CD4-positive, alpha-beta T cell treated with Interleukin-2 at 100 ng/mL for 4 hours (primary cell): ENCODE measurements around the gene USP20.
"Not testable (repeated sequence)": the region's sequence is repeated elsewhere in the genome, so short reads cannot be mapped to it uniquely, and the experiment has no call there.

Experiments used
- DNase-seq: peaks from one replicate; pipeline ENCODE4 v3.0.0-alpha.2; 2020; ENCODE audit warnings: low spot score

Gene USP20

GRCh38 chr9:129835128-129835859, at the start of gene USP20, which contains the start of gene C9orf78:
Gene USP20, plus strand, starts transcription at chr9:129835458. Its CDS starts 17,098 bp downstream, at chr9:129852556.
Gene C9orf78, minus strand, starts transcription at chr9:129835275. Its CDS starts 54 bp downstream, at chr9:129835221.
- DNase-seq = peak; percentile 97

GRCh38 chr9:129785866-129786265, 49.4 kb upstream of the USP20 start:
- DNase-seq = no peak

DNA sequence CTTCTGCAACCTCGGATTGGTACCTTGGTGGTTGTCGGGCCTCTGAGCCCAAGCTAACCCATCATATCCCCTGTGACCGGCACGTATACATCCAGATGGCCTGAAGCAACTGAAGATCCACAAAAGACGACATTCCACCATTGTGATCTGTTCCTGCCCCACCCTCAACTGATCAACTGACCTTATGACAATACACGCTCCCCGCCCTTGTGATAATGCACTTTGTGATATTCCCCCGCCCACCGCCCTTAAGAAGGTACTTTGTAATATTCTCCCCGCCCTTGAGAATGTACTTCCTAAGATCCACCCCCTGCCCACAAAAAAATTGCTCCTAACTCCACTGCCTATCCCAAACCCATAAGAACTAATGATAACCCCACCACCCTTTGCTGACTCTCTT, 48.8 kb upstream of the USP20 start:
- DNase-seq = no peak

GRCh38 chr9:129794549-129794948, 40.7 kb upstream of the USP20 start:
- no peak for DNase-seq

DNA sequence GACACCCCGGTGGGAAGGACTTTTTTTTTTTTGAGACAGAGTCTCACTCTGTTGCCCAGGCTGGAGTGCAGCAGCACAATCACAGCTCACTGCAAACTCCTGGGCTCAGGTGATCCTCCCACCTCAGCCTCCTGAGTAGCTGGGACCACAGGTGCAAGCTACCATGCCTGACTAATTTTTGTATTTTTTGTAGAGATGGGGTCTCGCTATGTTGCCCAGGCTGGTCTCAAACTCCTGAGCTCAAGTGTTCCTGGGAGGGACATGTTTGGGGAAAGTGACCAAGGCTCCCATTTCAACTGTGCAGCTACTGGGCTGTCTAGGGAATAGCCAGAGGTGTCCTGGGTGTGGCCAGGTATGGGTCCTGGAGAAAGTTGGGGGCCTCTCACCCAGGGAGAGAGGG, 39.2 kb upstream of the USP20 start:
- DNase-seq = not testable (repeated sequence)

- DNase-seq = no peak
These were observed 36.3 kb upstream of the USP20 start for GRCh38 chr9:129798973-129799372.

GRCh38 chr9:129801504-129801903, 33.8 kb upstream of the USP20 start:
- no peak for DNase-seq

GRCh38 chr9:129802833-129803675, 32.2 kb upstream of the USP20 start, which contains the start of gene TOR1B:
Gene TOR1B, plus strand, starts transcription at chr9:129803184. Its CDS starts 29 bp downstream, at chr9:129803213.
- DNase-seq = peak; percentile 95

DNA sequence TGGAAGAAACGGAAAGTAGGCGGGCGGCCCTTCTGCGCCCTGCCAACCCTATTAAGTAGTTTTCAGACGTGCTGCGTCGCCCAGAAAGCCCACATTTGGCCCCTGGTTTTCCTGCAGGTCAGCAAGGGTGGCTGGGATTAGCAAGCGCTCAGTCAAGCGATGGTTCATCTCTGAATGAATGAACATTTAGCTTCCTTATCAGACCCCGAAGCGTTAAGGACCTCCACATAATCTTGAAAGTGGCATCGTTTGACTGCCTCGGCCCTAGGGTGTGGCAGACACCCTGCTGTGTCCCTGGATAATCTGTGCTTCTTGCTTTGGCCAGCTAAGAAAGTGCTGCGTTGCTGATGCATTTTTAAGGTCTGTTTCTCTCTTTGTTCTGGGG, 31.6 kb upstream of the USP20 start:
- DNase-seq = no peak

DNA sequence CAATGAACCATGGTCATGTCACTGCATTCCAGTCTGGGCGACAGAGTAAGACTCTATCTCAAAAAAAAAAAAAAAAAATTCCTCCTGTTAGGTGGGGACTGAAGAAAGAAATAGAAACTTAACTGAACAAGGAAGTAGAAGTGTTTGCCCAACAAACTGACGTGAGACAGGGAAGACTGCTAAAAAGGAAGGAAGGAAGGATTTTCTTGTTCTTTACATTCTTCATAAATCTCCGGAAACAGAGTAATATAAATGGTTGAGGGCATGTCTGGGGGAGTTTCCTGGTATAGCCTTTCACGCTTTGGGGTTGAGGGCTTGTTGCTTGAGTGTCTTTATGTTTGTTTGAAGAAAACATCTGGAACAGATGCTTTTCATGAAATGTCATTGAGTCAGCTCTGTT, 29.2 kb upstream of the USP20 start:
- no peak for DNase-seq

- no peak for DNase-seq
These were observed 25.9 kb upstream of the USP20 start for GRCh38 chr9:129809346-129809745.

- no peak for DNase-seq
These were observed 25.1 kb upstream of the USP20 start for GRCh38 chr9:129810116-129810515.

DNA sequence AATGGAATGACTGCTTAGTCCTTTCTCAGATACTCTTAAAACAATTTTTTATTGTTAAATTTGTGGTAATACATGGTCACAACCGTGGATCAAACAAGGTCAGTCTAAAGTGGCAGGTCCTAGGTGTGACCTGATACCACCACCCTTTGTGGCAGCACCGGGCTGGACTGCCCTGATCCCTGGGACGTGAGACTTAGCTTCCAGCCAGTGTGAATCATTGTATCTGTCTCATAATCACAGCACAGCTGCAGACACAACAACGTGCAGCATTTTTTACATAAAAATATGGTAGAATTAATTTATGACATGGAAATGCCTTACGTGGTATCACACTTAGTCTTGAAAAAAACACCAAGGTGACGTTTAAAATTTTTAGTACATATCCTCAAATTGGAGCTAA, 24.5 kb upstream of the USP20 start:
- DNase-seq = no peak

- DNase-seq = no peak
These were observed 23.3 kb upstream of the USP20 start for GRCh38 chr9:129811967-129812363.

- no peak for DNase-seq
These were observed 22.9 kb upstream of the USP20 start for GRCh38 chr9:129812385-129812784.

DNA sequence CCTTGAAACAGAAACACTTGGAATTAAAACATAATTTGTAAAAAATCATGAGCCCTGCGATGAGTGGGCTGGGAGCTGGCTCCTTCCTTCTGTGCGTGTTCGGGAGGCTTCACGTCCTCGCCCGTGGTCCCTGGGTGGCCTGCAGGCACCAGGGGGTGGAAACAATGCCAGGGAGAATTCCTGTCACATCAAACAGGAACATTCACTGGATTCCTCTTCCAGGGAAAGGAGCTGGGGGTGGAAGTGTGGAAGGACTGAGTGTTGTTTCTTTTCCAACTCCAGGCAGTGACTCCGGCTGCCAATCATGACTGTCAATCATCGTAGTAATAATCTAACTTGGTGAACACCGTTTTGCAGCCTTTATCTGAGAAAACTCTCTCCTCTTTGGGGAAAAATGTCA, 21.6 kb upstream of the USP20 start:
- DNase-seq = no peak

DNA sequence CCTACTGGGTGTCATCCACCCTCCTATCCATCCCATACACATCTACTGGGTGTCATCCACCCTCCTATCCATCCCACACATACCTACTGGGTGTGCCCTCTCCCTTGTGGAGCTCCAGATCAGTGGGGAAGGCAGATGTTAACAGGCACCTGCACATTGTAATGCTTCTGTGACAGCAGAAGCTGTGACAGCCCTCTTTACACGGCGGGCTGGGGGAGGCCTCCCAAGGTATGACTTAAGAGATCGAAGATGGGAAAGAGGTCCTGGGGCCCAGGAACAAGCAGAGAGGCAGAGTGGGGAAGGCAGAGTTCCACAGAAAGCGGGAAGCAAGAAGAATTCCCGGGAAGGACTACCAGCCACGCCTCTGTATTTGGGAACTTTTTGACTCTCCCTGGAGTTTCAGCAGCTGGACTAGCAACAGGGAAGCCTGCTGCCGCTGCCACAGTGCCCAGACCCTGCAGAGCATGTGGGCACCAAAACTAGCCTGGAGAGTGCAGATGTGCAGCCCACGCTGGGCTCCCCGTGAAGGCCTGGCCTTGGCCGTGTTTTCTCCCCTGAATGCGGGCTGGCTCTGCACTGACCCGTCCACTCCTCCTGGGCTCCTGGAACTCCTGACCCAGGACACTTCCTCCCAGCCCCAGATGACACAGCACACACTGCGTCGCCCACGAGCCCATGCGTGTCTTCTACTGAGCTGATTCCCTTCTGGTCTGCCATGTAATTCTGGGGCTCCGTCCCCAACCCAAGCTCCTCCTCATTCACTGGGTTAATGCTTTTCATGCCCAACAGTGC, 20.6 kb upstream of the USP20 start:
- no peak for DNase-seq

DNA sequence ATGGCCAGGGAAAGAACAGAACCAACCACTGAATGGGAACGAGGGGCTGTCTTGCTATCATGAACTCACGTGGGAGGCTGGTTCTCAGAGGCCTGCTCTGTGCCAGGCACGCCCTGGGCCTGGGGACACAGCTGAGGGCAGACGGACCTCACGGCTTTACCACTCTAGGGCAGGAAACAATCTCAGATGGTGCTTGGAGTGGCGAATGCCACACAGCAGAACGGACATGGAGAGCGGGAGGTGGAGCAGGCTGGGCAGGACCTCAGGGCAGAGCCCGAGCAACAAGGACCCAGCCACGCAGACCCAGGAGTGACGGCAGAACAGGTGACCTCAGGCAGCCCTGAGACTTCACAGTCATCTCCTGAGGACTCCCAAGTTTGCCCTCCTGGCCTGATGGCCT, 20.0 kb upstream of the USP20 start:
- DNase-seq = no peak

- no peak for DNase-seq
These were observed 18.5 kb upstream of the USP20 start for GRCh38 chr9:129816501-129817435.

- DNase-seq = no peak
These were observed 12.2 kb upstream of the USP20 start for GRCh38 chr9:129822898-129823541.

DNA sequence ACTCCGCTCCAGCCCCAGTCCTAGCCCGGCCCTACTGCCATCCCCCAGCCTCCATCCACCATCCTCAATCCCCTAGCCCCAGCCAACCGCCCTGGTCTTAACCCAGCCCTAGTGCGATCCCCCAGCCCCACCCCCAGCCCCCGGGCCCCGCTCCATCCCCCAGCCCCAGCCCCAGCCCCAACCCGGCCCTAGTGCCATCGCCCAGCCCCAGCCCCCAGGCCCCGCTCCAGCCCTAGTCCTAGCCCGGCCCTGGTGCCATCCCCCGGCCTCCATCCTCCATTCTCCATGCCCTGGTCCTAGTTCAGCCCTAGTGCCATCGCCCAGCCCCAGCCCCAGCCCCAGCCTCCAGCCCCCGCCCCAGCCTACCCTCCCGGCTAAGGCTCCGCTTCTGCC, 11.7 kb upstream of the USP20 start:
- no peak for DNase-seq
